CD4-positive, alpha-beta T cell treated with Interleukin-10 for 1 hour (primary cell): ENCODE results near the gene RAD51AP2.
"Not testable (repeated sequence)": the region's sequence is repeated elsewhere in the genome, so short reads cannot be mapped to it uniquely, and the experiment has no call there.

Experiments used
- DNase-seq: peaks from one replicate; pipeline ENCODE4 v3.0.0-alpha.2; 2020

Gene RAD51AP2

GRCh38 chr2:17536416-17536815, 18.2 kb upstream of the RAD51AP2 start:
- DNase-seq: no peak

GRCh38 chr2:17533546-17533945, 15.3 kb upstream of the RAD51AP2 start:
- no peak for DNase-seq

GRCh38 chr2:17529771-17530170, 11.5 kb upstream of the RAD51AP2 start:
- no peak for DNase-seq

GRCh38 chr2:17522303-17522702, 4.1 kb upstream of the RAD51AP2 start:
- no peak for DNase-seq

GRCh38 chr2:17521621-17522020, 3.4 kb upstream of the RAD51AP2 start:
- no peak for DNase-seq

GRCh38 chr2:17520761-17521160, 2.5 kb upstream of the RAD51AP2 start:
- no peak for DNase-seq

GRCh38 chr2:17519486-17519885, 1.2 kb upstream of the RAD51AP2 start:
- DNase-seq: no peak

- DNase-seq: no peak
Measured at GRCh38 chr2:17517481-17518211, 594 bp downstream of the RAD51AP2 start.

- DNase-seq: no peak
Measured at GRCh38 chr2:17515652-17516051, 2.6 kb downstream of the RAD51AP2 start.

- no peak for DNase-seq
Measured at GRCh38 chr2:17506736-17507616, 11.3 kb downstream of the RAD51AP2 start.

GRCh38 chr2:17497718-17498117, 20.5 kb downstream of the RAD51AP2 start:
- DNase-seq: no peak

GRCh38 chr2:17495590-17495989, 22.6 kb downstream of the RAD51AP2 start:
- DNase-seq: no peak

- not testable (repeated sequence) for DNase-seq
Measured at GRCh38 chr2:17490165-17490564, 28.1 kb downstream of the RAD51AP2 start.

- not testable (repeated sequence) for DNase-seq
Measured at GRCh38 chr2:17488610-17489009, 29.6 kb downstream of the RAD51AP2 start.

GRCh38 chr2:17483496-17483895, 34.7 kb downstream of the RAD51AP2 start:
- no peak for DNase-seq

- no peak for DNase-seq
Measured at GRCh38 chr2:17482651-17483050, 35.6 kb downstream of the RAD51AP2 start.

- no peak for DNase-seq
Measured at GRCh38 chr2:17479875-17480274, 38.4 kb downstream of the RAD51AP2 start.

GRCh38 chr2:17476830-17477229, 41.4 kb downstream of the RAD51AP2 start:
- no peak for DNase-seq

GRCh38 chr2:17476064-17476463, 42.2 kb downstream of the RAD51AP2 start:
- DNase-seq: no peak

GRCh38 chr2:17475286-17475685, 43.0 kb downstream of the RAD51AP2 start:
- no peak for DNase-seq

- no peak for DNase-seq
Measured at GRCh38 chr2:17471979-17472378, 46.3 kb downstream of the RAD51AP2 start.

GRCh38 chr2:17470855-17471641, 47.2 kb downstream of the RAD51AP2 start:
- DNase-seq: no peak

- DNase-seq: no peak
Measured at GRCh38 chr2:17461087-17461475, 57.2 kb downstream of the RAD51AP2 start.
